Hepatocyte (in vitro differentiated cells): ENCODE data around the gene ACCSL. TPM values are rescaled to one million over a fixed set of nuclear protein-coding genes. Genes with fewer than 3 reads are reported as not detected.

Experiments used
- DNase-seq: peaks from one replicate; pipeline ENCODE4 v3.0.0-alpha.2; 2016; ENCODE audit warnings: low spot score
- H2AFZ ChIP-seq: fragments of 200-600 bp; sonication (generic); 2 replicates; pipeline ENCODE4 v1.6.0; 2016; ENCODE audit warnings: antibody characterized with exemption, mild to moderate bottlenecking
- H3K27ac ChIP-seq: fragments of 200-600 bp; sonication (generic); 2 replicates; pipeline ENCODE4 v1.5.1; 2016; ENCODE audit warnings: mild to moderate bottlenecking
- H3K27me3 ChIP-seq: fragments of 200-600 bp; sonication (generic); 2 replicates; pipeline ENCODE4 v1.6.1; 2016
- H3K36me3 ChIP-seq: fragments of 200-600 bp; sonication (generic); replicated peaks from 2 replicates; pipeline ENCODE4 v1.5.1; 2016; ENCODE audit warnings: low read depth; ENCODE audit not compliant: insufficient read depth
- H3K4me1 ChIP-seq: fragments of 200-600 bp; sonication (generic); 2 replicates; pipeline ENCODE4 v1.5.1; 2016; ENCODE audit warnings: mild to moderate bottlenecking, moderate library complexity; ENCODE audit not compliant: insufficient read depth
- H3K4me2 ChIP-seq: fragments of 200-600 bp; sonication (generic); 2 replicates; pipeline ENCODE4 v1.6.0; 2016
- H3K4me3 ChIP-seq: fragments of 200-600 bp; sonication (generic); 2 replicates; pipeline ENCODE4 v1.5.1; 2016; ENCODE audit warnings: mild to moderate bottlenecking
- H3K79me2 ChIP-seq: fragments of 200-600 bp; sonication (generic); 2 replicates; pipeline ENCODE4 v1.6.0; 2017; ENCODE audit warnings: mild to moderate bottlenecking
- H3K9me2 ChIP-seq: fragments of 200-600 bp; sonication (generic); replicated peaks from 2 replicates; pipeline ENCODE4 v1.6.0; 2017; ENCODE audit warnings: mild to moderate bottlenecking; ENCODE audit not compliant: insufficient read depth
- H3K9me3 ChIP-seq: fragments of 200-600 bp; sonication (generic); 2 replicates; pipeline ENCODE4 v1.5.1; 2016; ENCODE audit warnings: low read depth, mild to moderate bottlenecking
- H4K20me1 ChIP-seq: fragments of 200-600 bp; sonication (generic); 2 replicates; pipeline ENCODE4 v1.6.0; 2016; ENCODE audit warnings: mild to moderate bottlenecking; ENCODE audit not compliant: insufficient read depth, poor library complexity, severe bottlenecking
- CTCF ChIP-seq: fragments of 200-600 bp; sonication (generic); IDR thresholded peaks from 2 replicates; pipeline ENCODE4 v1.5.1; 2016; ENCODE audit warnings: antibody characterized with exemption, mild to moderate bottlenecking; ENCODE audit not compliant: poor library complexity
- EZH2 ChIP-seq: fragments of 200-600 bp; sonication (generic); IDR thresholded peaks from 2 replicates; pipeline ENCODE4 v1.6.1; 2016; ENCODE audit warnings: antibody characterized with exemption, mild to moderate bottlenecking, borderline replicate concordance
- EZH2phosphoT487 ChIP-seq: fragments of 200-600 bp; sonication (generic); IDR thresholded peaks from one replicate; pipeline ENCODE4 v1.6.1; 2018; ENCODE audit warnings: antibody characterized with exemption, mild to moderate bottlenecking, low read depth, moderate library complexity; ENCODE audit not compliant: unreplicated experiment, severe bottlenecking
- WGBS: methylation state at CpG from one replicate; pipeline ENCODE4 v1.1.6; 2016; ENCODE audit warnings: low lambda C conversion rate; ENCODE audit errors: missing lambda C conversion rate; 5-methylcytosine and 5-hydroxymethylcytosine counted together
- polyA plus RNA-seq: library from polyadenylated mRNA; unstranded; fragments of >200 nt; fragmentation: Nextera tagmentation; extraction: Ambion mirVana; gene quantifications from 2 replicates; pipeline ENCODE4 v1.2.1, GENCODE V29; 2016
- total RNA-seq: library from RNA; depleted of rRNA; stranded (reverse); fragments of >200 nt; gene quantifications from 2 replicates; pipeline ENCODE4 v1.2.3, GENCODE V29; 2014

Gene ACCSL
- total RNA-seq, result not detected in 2 replicates
- not detected in 2 replicates for polyA plus RNA-seq

DNA sequence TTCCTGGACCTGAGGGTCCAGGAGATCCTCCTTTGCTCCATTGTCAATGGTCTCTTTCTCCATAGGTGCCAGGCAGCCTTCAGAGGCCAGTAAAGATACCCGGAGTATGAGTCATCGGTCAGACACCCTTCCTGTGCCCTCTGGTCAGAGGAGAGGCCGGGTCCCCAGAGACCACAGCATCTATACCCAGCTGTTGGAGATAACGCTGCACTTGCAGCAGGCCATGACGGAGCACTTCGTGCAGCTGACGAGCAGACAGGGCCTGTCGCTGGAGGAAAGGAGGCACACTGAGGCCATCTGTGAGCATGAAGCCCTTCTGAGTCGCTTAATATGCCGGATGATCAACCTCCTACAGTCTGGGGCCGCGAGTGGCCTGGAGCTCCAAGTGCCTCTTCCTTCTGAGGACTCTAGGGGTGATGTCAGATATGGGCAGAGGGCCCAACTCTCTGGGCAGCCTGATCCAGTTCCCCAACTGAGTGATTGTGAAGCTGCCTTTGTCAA lies at the start of gene ACCSL:
ACCSL (plus strand) TSS at position 51 of the 501 bp plus-strand sequence; CDS start at position 107, 56 bp downstream.
- Histone ChIP-seq H2AFZ (no peak within 1 kb of the TSS), H3K9me2 (no peaks in the 10 kb centered on the region), H4K20me1 (no peaks in the 10 kb centered on the region), H3K9me3 (no peaks in the 10 kb centered on the region), H3K4me2 (no peak within 1 kb of the TSS), H3K36me3 (no peaks in the 10 kb centered on the region), H3K4me1 (no peaks in the 10 kb centered on the region), H3K79me2 (no peaks in the 10 kb centered on the region), H3K27ac (no peak within 1 kb of the TSS), H3K27me3 (no peaks in the 10 kb centered on the region), H3K4me3 (no peak within 1 kb of the TSS)
- no peak for DNase-seq
- 96% methylated on average over 12 of the region's 12 CpGs for WGBS
- no peak for TF ChIP-seq CTCF
- no peak for TF ChIP-seq EZH2phosphoT487
- TF ChIP-seq EZH2, result no peak

DNA sequence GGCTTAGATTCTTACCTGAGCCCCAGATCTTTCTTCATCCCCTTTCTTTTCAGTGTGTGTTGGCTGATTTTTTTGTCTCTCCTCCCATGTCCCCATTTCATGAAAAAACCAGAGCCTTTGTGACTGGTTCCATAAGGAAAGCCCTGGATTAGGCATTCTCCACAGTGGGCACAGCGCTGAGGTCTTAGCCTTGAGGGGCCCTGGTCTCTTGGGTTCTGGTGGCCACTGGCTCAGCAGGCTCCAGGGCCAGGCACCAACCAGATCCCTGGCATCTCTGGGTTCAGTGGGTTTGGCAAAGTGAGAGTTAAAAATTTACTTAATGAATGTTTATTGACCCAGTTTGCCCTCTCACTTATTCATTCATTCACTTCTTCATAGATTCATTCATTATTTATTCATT lies 49.5 kb upstream of the ACCSL start:
- DNase-seq, result no peak
- WGBS, result 100% methylated on average over 1 of the region's 1 CpG
- no peak for TF ChIP-seq CTCF
- no peak for TF ChIP-seq EZH2phosphoT487
- no peak for TF ChIP-seq EZH2
- H3K4me2 ChIP-seq, result no peak overlapping the region
- no peaks in the 10 kb centered on the region for H3K79me2 ChIP-seq
- no peak overlapping the region for H3K27ac ChIP-seq
- H3K9me3 ChIP-seq, result no peaks in the 10 kb centered on the region
- no peaks in the 10 kb centered on the region for H3K4me1 ChIP-seq
- no peaks in the 10 kb centered on the region for H3K27me3 ChIP-seq
- no peak overlapping the region for H2AFZ ChIP-seq
- no peaks in the 10 kb centered on the region for H3K9me2 ChIP-seq
- no peaks in the 10 kb centered on the region for H3K36me3 ChIP-seq
- H4K20me1 ChIP-seq, result no peaks in the 10 kb centered on the region
- H3K4me3 ChIP-seq, result no peak overlapping the region

GRCh38 chr11:44000731-44001130 lies 47.0 kb upstream of the ACCSL start:
- Histone ChIP-seq H4K20me1 (no peaks in the 10 kb centered on the region), H3K4me1 (no peaks in the 10 kb centered on the region), H3K4me3 (no peak overlapping the region), H3K9me2 (no peaks in the 10 kb centered on the region), H3K27ac (no peak overlapping the region), H3K27me3 (no peaks in the 10 kb centered on the region), H3K4me2 (no peak overlapping the region), H3K79me2 (no peaks in the 10 kb centered on the region), H3K36me3 (no peaks in the 10 kb centered on the region), H2AFZ (no peak overlapping the region), H3K9me3 (no peaks in the 10 kb centered on the region)
- 68% methylated on average over 2 of the region's 2 CpGs for WGBS
- DNase-seq, result no peak
- no peak for TF ChIP-seq EZH2
- TF ChIP-seq CTCF, result no peak
- no peak for TF ChIP-seq EZH2phosphoT487
